Measurements from ENCODE around the gene TMEM45A. TPM values are rescaled to one million over a fixed set of nuclear protein-coding genes. Genes with fewer than 3 reads are reported as not detected.

Gene TMEM45A
- total RNA-seq, 2 donors from 2014 or later = 13.5 to 14.3 TPM

GRCh38 chr3:100562224-100562857, 69.9 kb downstream of the TMEM45A start:
- DNase-seq (ENCODE audit: low spot score) = no peak
- TF ChIP-seq CTCF (IDR thresholded peaks at IDR 0.05) = no peak
- H3K4me3 ChIP-seq = no peak overlapping the region
- no peaks in the 10 kb centered on the region for H3K4me1 ChIP-seq
- no peaks in the 10 kb centered on the region for H3K27me3 ChIP-seq
- no peaks in the 10 kb centered on the region for H3K9me3 ChIP-seq
- H3K36me3 ChIP-seq = no peaks in the 10 kb centered on the region
- H3K27ac ChIP-seq = no peak overlapping the region

GRCh38 chr3:100563228-100563627, 70.8 kb downstream of the TMEM45A start:
- no peaks in the 10 kb centered on the region for H3K27me3 ChIP-seq
- H3K4me3 ChIP-seq = no peak overlapping the region
- H3K9me3 ChIP-seq = no peaks in the 10 kb centered on the region
- no peak overlapping the region for H3K27ac ChIP-seq
- no peak for TF ChIP-seq CTCF (IDR thresholded peaks at IDR 0.05)
- no peaks in the 10 kb centered on the region for H3K4me1 ChIP-seq
- DNase-seq (ENCODE audit: low spot score) = no peak
- no peaks in the 10 kb centered on the region for H3K36me3 ChIP-seq

- H3K4me1 ChIP-seq = no peaks in the 10 kb centered on the region
- TF ChIP-seq CTCF (IDR thresholded peaks at IDR 0.05) = no peak
- no peaks in the 10 kb centered on the region for H3K9me3 ChIP-seq
- DNase-seq (ENCODE audit: low spot score) = no peak
- no peaks in the 10 kb centered on the region for H3K27me3 ChIP-seq
- no peak overlapping the region for H3K4me3 ChIP-seq
- no peaks in the 10 kb centered on the region for H3K36me3 ChIP-seq
- H3K27ac ChIP-seq = no peak overlapping the region
These were observed 71.3 kb downstream of the TMEM45A start for GRCh38 chr3:100563652-100564211.

GRCh38 chr3:100570811-100571210, 78.4 kb downstream of the TMEM45A start:
- Histone ChIP-seq H3K27me3 (no peaks in the 10 kb centered on the region), H3K4me1 (no peaks in the 10 kb centered on the region)

GRCh38 chr3:100574536-100574935, 82.1 kb downstream of the TMEM45A start:
- peaks cover 5% of the 10 kb centered on the region for H3K36me3 ChIP-seq
- no peaks in the 10 kb centered on the region for H3K9me3 ChIP-seq
- no peak overlapping the region for H3K27ac ChIP-seq
- H3K27me3 ChIP-seq = no peaks in the 10 kb centered on the region
- TF ChIP-seq CTCF (IDR thresholded peaks at IDR 0.05) = no peak
- no peaks in the 10 kb centered on the region for H3K4me1 ChIP-seq
- no peak overlapping the region for H3K4me3 ChIP-seq
- no peak for DNase-seq (ENCODE audit: low spot score)

More at GRCh38 chr3:100570811-100571210, 78.4 kb downstream of the TMEM45A start:
- H3K27ac ChIP-seq = no peak overlapping the region
- no peak for DNase-seq (ENCODE audit: low spot score)
- H3K4me3 ChIP-seq = no peak overlapping the region
- no peaks in the 10 kb centered on the region for H3K9me3 ChIP-seq
- H3K36me3 ChIP-seq = peaks cover 5% of the 10 kb centered on the region
- TF ChIP-seq CTCF (IDR thresholded peaks at IDR 0.05) = no peak

- H3K27ac ChIP-seq = no peak overlapping the region
- no peaks in the 10 kb centered on the region for H3K27me3 ChIP-seq
- no peaks in the 10 kb centered on the region for H3K9me3 ChIP-seq
- no peaks in the 10 kb centered on the region for H3K36me3 ChIP-seq
- no peak for DNase-seq (ENCODE audit: low spot score)
- TF ChIP-seq CTCF (IDR thresholded peaks at IDR 0.05) = no peak
- H3K4me1 ChIP-seq = no peaks in the 10 kb centered on the region
- H3K4me3 ChIP-seq = no peak overlapping the region
These were observed 83.3 kb downstream of the TMEM45A start for GRCh38 chr3:100575704-100576103.

All from right atrium auricular region (tissue), 2 donors.